Panc1 (cell line): Measurements from ENCODE around the gene TRPC6. TPM values are rescaled to one million over a fixed set of nuclear protein-coding genes. Genes with fewer than 3 reads are reported as not detected.
A peak's percentile ranks its signal among the peaks of the same experiment; 100 is the strongest.

Experiments used
- ATAC-seq: fragments of 200-7000 bp; cut with Tn5 transposase; 2 replicates; pipeline ENCODE4 v1.9.1; 2020; ENCODE audit warnings: mild to moderate bottlenecking, moderate library complexity
- BruUV-seq: library from RNA; stranded (reverse); fragments of 400-500 nt; replicated peaks from 2 replicates; lab custom pipeline; 2021; lab: Mats Ljungman, UMichigan
- CTCF ChIA-PET: fragments of 300-600 bp; sonication (Branson Sonifier 250); formaldehyde crosslinking; loops from one replicate; lab custom pipeline; 2022; ENCODE audit warnings: antibody characterized with exemption; lab: Charles Lee
- POLR2A ChIA-PET: fragments of 300-600 bp; sonication (Branson Sonifier 250); formaldehyde crosslinking; loops from one replicate; lab custom pipeline; 2022; ENCODE audit warnings: antibody characterized with exemption; lab: Charles Lee
- DNase-seq: peaks from one replicate; pipeline ENCODE4 v3.0.0-alpha.2; 2010; ENCODE audit warnings: low read depth, low spot score
- H3K27ac ChIP-seq: 2 replicates; pipeline ENCODE4 v1.5.1; 2011; ENCODE audit warnings: mild to moderate bottlenecking, low read length, inconsistent platforms
- H3K27me3 ChIP-seq: fragments of 200-500 bp; sonication (Bioruptor generic); 2 replicates; pipeline ENCODE4 v1.6.0; 2014; ENCODE audit warnings: low read length, inconsistent platforms; ENCODE audit not compliant: control insufficient read depth, insufficient read depth
- H3K36me3 ChIP-seq: fragments of 200-500 bp; sonication (Bioruptor generic); 2 replicates; pipeline ENCODE4 v1.5.1; 2014; ENCODE audit warnings: inconsistent platforms, mild to moderate bottlenecking, low read length, moderate library complexity; ENCODE audit not compliant: control insufficient read depth, insufficient read depth
- H3K4me1 ChIP-seq: 2 replicates; pipeline ENCODE4 v1.5.1; 2011; ENCODE audit warnings: inconsistent platforms, mild to moderate bottlenecking, low read length, moderate library complexity; ENCODE audit not compliant: control insufficient read depth, insufficient read depth
- H3K4me3 ChIP-seq, 2 experiments: 2 replicates each; pipeline ENCODE4 v1.5.1; 2011 to 2012; ENCODE audit warnings: low read depth in 2 of 2, low read length in 2 of 2, mild to moderate bottlenecking in 2 of 2, inconsistent platforms in 1 of 2, moderate library complexity in 1 of 2
- H3K9me3 ChIP-seq: fragments of 200-500 bp; sonication (Bioruptor generic); 2 replicates; pipeline ENCODE4 v1.5.1; 2014; ENCODE audit warnings: low read depth, mild to moderate bottlenecking, inconsistent platforms, low read length, moderate library complexity; ENCODE audit not compliant: control insufficient read depth, insufficient read depth
- POLR2AphosphoS5 ChIP-seq: IDR thresholded peaks from 2 replicates; pipeline ENCODE4 v1.6.1; 2012; ENCODE audit warnings: mild to moderate bottlenecking, low read depth, low read length, moderate library complexity
- SIN3A ChIP-seq: IDR thresholded peaks from 2 replicates; pipeline ENCODE4 v1.6.1; 2012; ENCODE audit warnings: low read depth, mild to moderate bottlenecking, low read length, moderate library complexity, borderline replicate concordance; ENCODE audit not compliant: insufficient read depth
- TCF7L2 ChIP-seq: IDR thresholded peaks from 2 replicates; pipeline ENCODE4 v1.6.1; 2011; ENCODE audit warnings: mild to moderate bottlenecking, low read depth, low read length, inconsistent platforms
- in situ Hi-C: cut with HindIII; loops from 2 replicates; pipeline ENCODE4 v1.10.0; 2016; ENCODE audit warnings: low sequenced_read_pairs, low pct_unique_long_range_greater_than_20kb
- intact Hi-C: fragments of 100-400 bp; cut with micrococcal nuclease; formaldehyde crosslinking; loops from one replicate; pipeline ENCODE4 v1.10.0; 2022; ENCODE audit not compliant: unreplicated experiment
- total RNA-seq: library from RNA; stranded (reverse); gene quantifications from one replicate; pipeline ENCODE4 v1.2.1, GENCODE V29; 2021; ENCODE audit not compliant: unreplicated experiment
- TF ChIP-seq, protein P1 (sequence below), 2 experiments: IDR thresholded peaks; 2 replicates each; pipeline ENCODE4 v1.6.1; 2011 to 2012; ENCODE audit warnings: low read depth in 2 of 2, control low read depth in 1 of 2, low read length in 1 of 2, mild to moderate bottlenecking in 1 of 2, moderate library complexity in 1 of 2; ENCODE audit not compliant: insufficient read depth in 1 of 2
- TF ChIP-seq, protein P2 (sequence below): fragments of 450-650 bp; IDR thresholded peaks from 2 replicates; pipeline ENCODE4 v1.5.1; 2017; ENCODE audit warnings: mild to moderate bottlenecking

Gene TRPC6
- total RNA-seq, 1 experiment from 2014 or later, result not detected

DNA sequence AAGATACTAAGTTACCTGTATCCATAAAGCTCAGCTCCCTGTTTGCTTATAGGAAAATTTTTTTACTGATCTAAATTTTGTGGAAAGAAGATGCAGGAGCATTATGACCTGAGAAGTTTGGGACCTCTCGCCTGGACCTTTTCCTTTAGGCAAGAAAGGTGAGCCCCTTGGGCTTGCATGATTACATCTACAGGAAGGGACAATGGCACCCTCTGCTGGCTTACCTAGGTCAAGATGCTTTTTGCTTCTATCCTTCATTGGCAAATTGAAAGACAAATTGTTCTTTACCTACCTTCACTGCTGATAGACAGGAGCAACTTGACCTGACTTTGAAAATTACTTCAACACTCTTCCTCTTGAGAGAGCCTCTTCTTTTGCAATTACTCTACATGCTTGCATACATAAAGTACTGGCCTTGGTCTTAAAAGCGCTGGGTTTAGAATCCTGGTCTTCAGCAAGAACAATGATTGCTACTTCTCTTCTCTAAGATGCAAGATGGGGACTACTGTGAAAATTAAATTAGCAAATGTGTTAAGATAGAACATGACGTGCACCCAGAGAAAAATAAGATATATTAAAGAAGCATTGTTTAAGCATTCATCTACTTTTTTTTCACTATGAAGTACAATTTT lies 147.2 kb downstream of the TRPC6 start:
- ATAC-seq, result peak; percentile 65; the same call in 1 of the 2 replicates
- intact Hi-C loops (loop anchor here (5.0 kb wide), 2 partner anchors 314 to 459 kb away; no protein-coding TSS in a partner anchor), in situ Hi-C loops (no loop called here)
- Histone ChIP-seq H3K27ac (no peak overlapping the region), H3K27me3 (peaks cover 7% of the 10 kb centered on the region; the same call in 1 of the 2 replicates), H3K4me1 (no peaks in the 10 kb centered on the region), H3K9me3 (no peaks in the 10 kb centered on the region), H3K36me3 (no peaks in the 10 kb centered on the region), H3K4me3 (no peak overlapping the region)
- BruUV-seq, result no TSS peak
- CTCF ChIA-PET, result no interaction called here
- DNase-seq, result peak; percentile 38
- TF ChIP-seq, protein P1, sequence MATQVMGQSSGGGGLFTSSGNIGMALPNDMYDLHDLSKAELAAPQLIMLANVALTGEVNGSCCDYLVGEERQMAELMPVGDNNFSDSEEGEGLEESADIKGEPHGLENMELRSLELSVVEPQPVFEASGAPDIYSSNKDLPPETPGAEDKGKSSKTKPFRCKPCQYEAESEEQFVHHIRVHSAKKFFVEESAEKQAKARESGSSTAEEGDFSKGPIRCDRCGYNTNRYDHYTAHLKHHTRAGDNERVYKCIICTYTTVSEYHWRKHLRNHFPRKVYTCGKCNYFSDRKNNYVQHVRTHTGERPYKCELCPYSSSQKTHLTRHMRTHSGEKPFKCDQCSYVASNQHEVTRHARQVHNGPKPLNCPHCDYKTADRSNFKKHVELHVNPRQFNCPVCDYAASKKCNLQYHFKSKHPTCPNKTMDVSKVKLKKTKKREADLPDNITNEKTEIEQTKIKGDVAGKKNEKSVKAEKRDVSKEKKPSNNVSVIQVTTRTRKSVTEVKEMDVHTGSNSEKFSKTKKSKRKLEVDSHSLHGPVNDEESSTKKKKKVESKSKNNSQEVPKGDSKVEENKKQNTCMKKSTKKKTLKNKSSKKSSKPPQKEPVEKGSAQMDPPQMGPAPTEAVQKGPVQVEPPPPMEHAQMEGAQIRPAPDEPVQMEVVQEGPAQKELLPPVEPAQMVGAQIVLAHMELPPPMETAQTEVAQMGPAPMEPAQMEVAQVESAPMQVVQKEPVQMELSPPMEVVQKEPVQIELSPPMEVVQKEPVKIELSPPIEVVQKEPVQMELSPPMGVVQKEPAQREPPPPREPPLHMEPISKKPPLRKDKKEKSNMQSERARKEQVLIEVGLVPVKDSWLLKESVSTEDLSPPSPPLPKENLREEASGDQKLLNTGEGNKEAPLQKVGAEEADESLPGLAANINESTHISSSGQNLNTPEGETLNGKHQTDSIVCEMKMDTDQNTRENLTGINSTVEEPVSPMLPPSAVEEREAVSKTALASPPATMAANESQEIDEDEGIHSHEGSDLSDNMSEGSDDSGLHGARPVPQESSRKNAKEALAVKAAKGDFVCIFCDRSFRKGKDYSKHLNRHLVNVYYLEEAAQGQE (IDR thresholded peaks at IDR 0.05; ENCODE audit: insufficient read depth in 1 of 2, low read depth in 2 of 2, low read length in 1 of 2), result no peak
- TF ChIP-seq POLR2AphosphoS5 (no peak), SIN3A (no peak), TCF7L2 (no peak)
- TF ChIP-seq, protein P2, sequence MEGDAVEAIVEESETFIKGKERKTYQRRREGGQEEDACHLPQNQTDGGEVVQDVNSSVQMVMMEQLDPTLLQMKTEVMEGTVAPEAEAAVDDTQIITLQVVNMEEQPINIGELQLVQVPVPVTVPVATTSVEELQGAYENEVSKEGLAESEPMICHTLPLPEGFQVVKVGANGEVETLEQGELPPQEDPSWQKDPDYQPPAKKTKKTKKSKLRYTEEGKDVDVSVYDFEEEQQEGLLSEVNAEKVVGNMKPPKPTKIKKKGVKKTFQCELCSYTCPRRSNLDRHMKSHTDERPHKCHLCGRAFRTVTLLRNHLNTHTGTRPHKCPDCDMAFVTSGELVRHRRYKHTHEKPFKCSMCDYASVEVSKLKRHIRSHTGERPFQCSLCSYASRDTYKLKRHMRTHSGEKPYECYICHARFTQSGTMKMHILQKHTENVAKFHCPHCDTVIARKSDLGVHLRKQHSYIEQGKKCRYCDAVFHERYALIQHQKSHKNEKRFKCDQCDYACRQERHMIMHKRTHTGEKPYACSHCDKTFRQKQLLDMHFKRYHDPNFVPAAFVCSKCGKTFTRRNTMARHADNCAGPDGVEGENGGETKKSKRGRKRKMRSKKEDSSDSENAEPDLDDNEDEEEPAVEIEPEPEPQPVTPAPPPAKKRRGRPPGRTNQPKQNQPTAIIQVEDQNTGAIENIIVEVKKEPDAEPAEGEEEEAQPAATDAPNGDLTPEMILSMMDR, result peak; percentile 89
- POLR2A ChIA-PET, result no interaction called here

DNA sequence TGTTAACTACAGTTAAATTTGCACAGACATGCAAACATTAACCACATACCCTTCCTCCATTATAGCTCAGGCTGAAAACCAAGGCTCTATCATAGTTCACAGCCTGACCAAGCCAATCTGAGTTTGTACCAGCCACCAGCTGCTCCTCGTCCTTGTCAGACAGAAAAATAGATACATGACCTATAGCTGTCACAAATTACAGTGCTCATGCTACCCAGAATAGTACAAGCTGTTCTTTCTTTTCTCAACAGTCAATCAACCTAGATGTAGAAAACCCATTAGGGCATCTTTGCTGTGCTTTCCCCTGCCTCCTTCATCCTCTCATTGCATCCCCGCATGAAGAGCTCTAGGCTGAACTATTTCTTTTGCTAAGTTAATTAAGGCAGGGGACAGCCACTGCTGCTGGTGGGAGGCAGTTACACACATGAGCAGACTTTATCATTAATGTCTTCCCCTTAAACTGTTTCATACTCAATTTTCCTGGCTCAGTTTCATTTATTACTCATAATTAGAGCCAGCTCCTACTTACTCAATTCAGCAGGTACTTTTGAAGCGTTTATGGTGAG lies 148.3 kb downstream of the TRPC6 start:
- H3K36me3 ChIP-seq, result no peaks in the 10 kb centered on the region
- H3K27ac ChIP-seq, result no peak overlapping the region
- intact Hi-C loops (loop anchor here (5.0 kb wide), 2 partner anchors 313 to 458 kb away; no protein-coding TSS in a partner anchor), in situ Hi-C loops (no loop called here)
- DNase-seq, result no peak
- CTCF ChIA-PET, result no interaction called here
- H3K9me3 ChIP-seq, result no peaks in the 10 kb centered on the region
- BruUV-seq, result no TSS peak
- no peak overlapping the region for H3K4me3 ChIP-seq
- no peak for TF ChIP-seq SIN3A
- TF ChIP-seq POLR2AphosphoS5, result no peak
- TF ChIP-seq TCF7L2, result no peak
- TF ChIP-seq, protein P1 (IDR thresholded peaks at IDR 0.05; ENCODE audit: insufficient read depth in 1 of 2, low read depth in 2 of 2, low read length in 1 of 2), result no peak
- TF ChIP-seq, protein P2, result no peak
- POLR2A ChIA-PET, result no interaction called here
- H3K4me1 ChIP-seq, result no peaks in the 10 kb centered on the region
- no peak for ATAC-seq
- peaks cover 7% of the 10 kb centered on the region; the same call in 1 of the 2 replicates for H3K27me3 ChIP-seq
